IMR-90 (cell line): Measurements from ENCODE around the gene UBAC1. TPM values are rescaled to one million over a fixed set of nuclear protein-coding genes. Genes with fewer than 3 reads are reported as not detected.

ENCODE experiments used
- ATAC-seq: fragments of 200-7000 bp; cut with Tn5 transposase; 2 replicates; pipeline ENCODE4 v1.9.1; 2020; ENCODE audit warnings: low read depth, mild to moderate bottlenecking, moderate library complexity
- BruUV-seq: library from RNA; stranded (reverse); fragments of 400-500 nt; replicated peaks from 2 replicates; lab custom pipeline; 2021; lab: Mats Ljungman, UMichigan
- CTCF ChIA-PET: fragments of 300-600 bp; formaldehyde crosslinking; extraction: SDS; loops from one replicate; lab custom pipeline; 2021; ENCODE audit warnings: antibody characterized with exemption; lab: Yijun Ruan, JAX
- POLR2A ChIA-PET: fragments of 300-600 bp; sonication (Branson Sonifier 250); formaldehyde crosslinking; loops from one replicate; lab custom pipeline; 2022; ENCODE audit warnings: antibody characterized with exemption; ENCODE audit not compliant: unreplicated experiment; lab: Charles Lee
- DNase-seq: peaks from one replicate; pipeline ENCODE4 v3.0.0; 2013
- H2AFZ ChIP-seq: replicated peaks from 2 replicates; pipeline ENCODE3; 2013; ENCODE audit warnings: low read length, mild to moderate bottlenecking; ENCODE audit not compliant: poor library complexity
- H2AK5ac ChIP-seq: 2 replicates; pipeline ENCODE4 v1.6.1; 2013; ENCODE audit warnings: low read depth, low read length, inconsistent platforms
- H2AK9ac ChIP-seq: replicated peaks from 2 replicates; pipeline ENCODE3; 2013; ENCODE audit warnings: mild to moderate bottlenecking, low read depth, low read length, moderate library complexity; ENCODE audit not compliant: poor library complexity
- H2BK120ac ChIP-seq: 2 replicates; pipeline ENCODE4 v1.6.1; 2013; ENCODE audit warnings: low read depth, low read length, inconsistent platforms
- H2BK15ac ChIP-seq: 3 replicates; pipeline ENCODE4 v1.6.1; 2013; ENCODE audit warnings: low read depth, low read length, inconsistent platforms
- H2BK20ac ChIP-seq: 2 replicates; pipeline ENCODE4 v1.6.1; 2013; ENCODE audit warnings: low read depth, mild to moderate bottlenecking, inconsistent platforms, low read length, moderate library complexity
- H2BK5ac ChIP-seq: 2 replicates; pipeline ENCODE4 v1.6.1; 2013; ENCODE audit warnings: mild to moderate bottlenecking, low read depth, low read length, inconsistent platforms; ENCODE audit not compliant: poor library complexity, severe bottlenecking
- H3K14ac ChIP-seq: replicated peaks from 2 replicates; pipeline ENCODE4 v1.6.1; 2013; ENCODE audit warnings: low read depth, low read length, inconsistent platforms
- H3K18ac ChIP-seq: 2 replicates; pipeline ENCODE4 v1.6.1; 2013; ENCODE audit warnings: low read depth, low read length, control low read depth
- H3K23ac ChIP-seq: 2 replicates; pipeline ENCODE4 v1.6.1; 2013; ENCODE audit warnings: low read depth, low read length, inconsistent platforms
- H3K27ac ChIP-seq: 2 replicates; pipeline ENCODE4 v1.5.1; 2013; ENCODE audit warnings: mild to moderate bottlenecking, control low read depth, low read length; ENCODE audit not compliant: insufficient read depth
- H3K27me3 ChIP-seq: 2 replicates; pipeline ENCODE4 v1.6.1; 2013; ENCODE audit warnings: low read length; ENCODE audit not compliant: control insufficient read depth, insufficient read depth
- H3K36me3 ChIP-seq: 2 replicates; pipeline ENCODE4 v1.6.1; 2013; ENCODE audit warnings: low read length, mixed read lengths; ENCODE audit not compliant: control insufficient read depth, insufficient read depth
- H3K4ac ChIP-seq: 2 replicates; pipeline ENCODE4 v1.6.1; 2013; ENCODE audit warnings: low read depth, low read length, inconsistent platforms
- H3K4me1 ChIP-seq: 2 replicates; pipeline ENCODE4 v1.6.1; 2013; ENCODE audit warnings: low read length, mixed read lengths; ENCODE audit not compliant: control insufficient read depth, insufficient read depth
- H3K4me2 ChIP-seq: 2 replicates; pipeline ENCODE4 v1.6.1; 2013; ENCODE audit warnings: low read depth, mild to moderate bottlenecking, control low read depth, low read length, moderate library complexity
- H3K4me3 ChIP-seq: 2 replicates; pipeline ENCODE4 v1.5.1; 2013; ENCODE audit warnings: low read depth, mild to moderate bottlenecking, control low read depth, low read length, moderate library complexity; ENCODE audit not compliant: insufficient read depth
- H3K56ac ChIP-seq: 2 replicates; pipeline ENCODE4 v1.6.1; 2013; ENCODE audit warnings: low read length, inconsistent platforms; ENCODE audit not compliant: insufficient read depth; ENCODE audit errors: extremely low read depth
- H3K79me1 ChIP-seq, 2 experiments: 2 replicates each; pipeline ENCODE4 v1.6.1; 2013; ENCODE audit warnings: low read length in 2 of 2, inconsistent platforms in 1 of 2, low read depth in 1 of 2
- H3K9ac ChIP-seq: 2 replicates; pipeline ENCODE4 v1.6.1; 2013; ENCODE audit warnings: low read depth, low read length, control low read depth
- H3K9me1 ChIP-seq: 2 replicates; pipeline ENCODE4 v1.6.1; 2013; ENCODE audit warnings: low read length, inconsistent platforms; ENCODE audit not compliant: insufficient read depth
- H3K9me3 ChIP-seq: 2 replicates; pipeline ENCODE4 v1.6.1; 2013; ENCODE audit warnings: low read length; ENCODE audit not compliant: control insufficient read depth, insufficient read depth
- H4K20me1 ChIP-seq: 2 replicates; pipeline ENCODE4 v1.6.1; 2013; ENCODE audit warnings: low read length, inconsistent platforms; ENCODE audit not compliant: insufficient read depth
- H4K5ac ChIP-seq: 2 replicates; pipeline ENCODE4 v1.6.1; 2013; ENCODE audit warnings: mild to moderate bottlenecking, low read depth, low read length, control low read depth
- H4K8ac ChIP-seq, 2 experiments: 2 replicates each; pipeline ENCODE4 v1.6.1; 2013; ENCODE audit warnings: low read depth in 2 of 2, low read length in 2 of 2, control low read depth in 1 of 2, inconsistent platforms in 1 of 2
- H4K91ac ChIP-seq: 2 replicates; pipeline ENCODE4 v1.6.1; 2013; ENCODE audit warnings: low read depth, low read length, inconsistent platforms; ENCODE audit not compliant: insufficient read depth
- MAFK ChIP-seq: IDR thresholded peaks from 2 replicates; pipeline ENCODE4 v1.6.1; 2012; ENCODE audit warnings: low read depth, low read length, improper control_type of control experiment
- WGBS, 2 experiments: methylation state at CpG; one replicate each; pipeline versions ENCODE4 v1.1.5 to v1.1.7; 2013; ENCODE audit warnings: missing lambda C conversion rate in 2 of 2; ENCODE audit not compliant: insufficient read length in 1 of 2; ENCODE audit errors: extremely low coverage in 2 of 2; 5-methylcytosine and 5-hydroxymethylcytosine counted together
- dilution Hi-C: fragments of 300-500 bp; cut with HindIII; formaldehyde crosslinking; loops from one replicate; pipeline ENCODE4 v1.14.3; 2018; ENCODE audit warnings: low sequenced_read_pairs; ENCODE audit not compliant: unreplicated experiment
- in situ Hi-C: fragments of 300-500 bp; cut with MboI; formaldehyde crosslinking; loops from 3 replicates; pipeline ENCODE4 v1.14.3; 2019; ENCODE audit warnings: low sequenced_read_pairs, inconsistent platforms, mixed read lengths
- intact Hi-C: fragments of 100-400 bp; cut with micrococcal nuclease; formaldehyde crosslinking; loops from 2 replicates; pipeline ENCODE4 v1.10.0; 2022
- polyA plus RNA-seq, 3 experiments: library from polyadenylated mRNA; depleted of rRNA; stranded (reverse); fragments of >200 nt; gene quantifications; 2 replicates each; pipeline ENCODE4 v1.2.3, GENCODE V29; 2012; ENCODE audit warnings: low replicate concordance in 1 of 3
- total RNA-seq: library from RNA; depleted of rRNA; stranded (reverse); fragments of >200 nt; gene quantifications from 2 replicates; pipeline ENCODE4 v1.2.3, GENCODE V29; 2012
- TF ChIP-seq, protein P1 (sequence below): fragments of 150-350 bp; IDR thresholded peaks from 2 replicates; pipeline ENCODE4 v1.6.1; 2016; ENCODE audit warnings: low read depth, mild to moderate bottlenecking, low read length, moderate library complexity, borderline replicate concordance
- TF ChIP-seq, protein P2 (sequence below): conservative IDR thresholded peaks from 2 replicates; pipeline ENCODE4 v1.5.1; 2012; ENCODE audit warnings: mild to moderate bottlenecking, low read depth, low read length, improper control_type of control experiment

Gene UBAC1
- total and polyA plus RNA-seq, 2 of the 4 experiments (the other 2 are of a cell fraction): 25.3 to 33.9 TPM

DNA sequence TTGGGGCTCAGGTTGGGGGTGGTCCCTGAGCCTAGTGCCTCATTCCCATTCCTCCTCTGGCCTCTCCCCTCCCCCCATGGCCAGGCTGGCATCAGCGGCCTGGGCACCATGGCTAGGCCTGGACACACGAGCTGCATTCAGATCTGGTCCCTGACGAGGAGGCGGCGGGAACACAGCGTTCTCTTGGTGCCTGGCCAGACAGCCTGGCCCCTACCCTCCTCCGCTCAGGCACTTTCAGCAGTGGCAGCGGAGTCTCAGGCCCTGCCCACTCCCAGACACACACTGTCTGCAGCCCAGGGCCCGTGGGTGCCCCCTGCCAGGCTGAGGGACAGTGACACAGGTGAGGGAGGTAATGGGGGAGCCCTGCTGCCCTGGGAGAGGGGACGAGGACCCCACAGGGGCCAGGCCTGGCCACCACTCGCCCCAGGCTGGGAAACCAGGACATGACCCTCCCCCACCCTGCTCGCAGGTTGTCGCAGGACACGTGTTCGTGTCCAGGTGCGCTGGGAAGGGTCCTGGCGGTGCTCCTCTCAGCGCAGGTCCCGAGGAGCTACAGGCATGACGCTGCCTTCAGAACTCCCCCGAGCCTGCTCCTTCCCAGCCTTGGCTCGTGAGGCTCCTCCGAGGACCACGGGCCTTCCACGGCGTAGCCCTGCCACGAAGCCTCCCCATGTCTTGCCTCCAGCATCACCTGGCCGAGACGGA, 19.9 kb upstream of the UBAC1 start:
- H3K14ac ChIP-seq: no peak overlapping the region
- no peaks in the 10 kb centered on the region for H3K9me1 ChIP-seq
- no peak overlapping the region for H3K4me3 ChIP-seq
- H3K56ac ChIP-seq: no peak overlapping the region
- H3K27me3 ChIP-seq: peaks cover 22% of the 10 kb centered on the region
- no peak overlapping the region for H2AK5ac ChIP-seq
- H3K36me3 ChIP-seq: no peaks in the 10 kb centered on the region
- no peak overlapping the region for H3K18ac ChIP-seq
- H3K4me1 ChIP-seq: peaks cover 7% of the 10 kb centered on the region; the same call in 1 of the 2 replicates
- BruUV-seq: no TSS peak
- H3K23ac ChIP-seq: no peak overlapping the region
- no peaks in the 10 kb centered on the region for H3K79me1 ChIP-seq
- DNase-seq (no peak), ATAC-seq (no peak)
- no peak overlapping the region for H4K5ac ChIP-seq
- dilution Hi-C loops (no loop called here), in situ Hi-C loops (no loop called here), intact Hi-C loops (no loop called here)
- no peak overlapping the region for H4K91ac ChIP-seq
- H2BK20ac ChIP-seq: no peak overlapping the region
- H4K8ac ChIP-seq: no peak overlapping the region
- ChIA-PET CTCF (no interaction called here), POLR2A (no interaction called here)
- WGBS, 2 experiments: 95% methylated on average over 9 of the region's 29 CpGs; no CpG with 5 or more reads in 1 of the 2 experiments
- H3K9ac ChIP-seq: no peak overlapping the region
- no peaks in the 10 kb centered on the region; the same call in 1 of the 2 replicates for H4K20me1 ChIP-seq
- TF ChIP-seq MAFK: no peak
- TF ChIP-seq, protein P1, sequence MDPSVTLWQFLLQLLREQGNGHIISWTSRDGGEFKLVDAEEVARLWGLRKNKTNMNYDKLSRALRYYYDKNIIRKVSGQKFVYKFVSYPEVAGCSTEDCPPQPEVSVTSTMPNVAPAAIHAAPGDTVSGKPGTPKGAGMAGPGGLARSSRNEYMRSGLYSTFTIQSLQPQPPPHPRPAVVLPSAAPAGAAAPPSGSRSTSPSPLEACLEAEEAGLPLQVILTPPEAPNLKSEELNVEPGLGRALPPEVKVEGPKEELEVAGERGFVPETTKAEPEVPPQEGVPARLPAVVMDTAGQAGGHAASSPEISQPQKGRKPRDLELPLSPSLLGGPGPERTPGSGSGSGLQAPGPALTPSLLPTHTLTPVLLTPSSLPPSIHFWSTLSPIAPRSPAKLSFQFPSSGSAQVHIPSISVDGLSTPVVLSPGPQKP: no peak
- TF ChIP-seq, protein P2, sequence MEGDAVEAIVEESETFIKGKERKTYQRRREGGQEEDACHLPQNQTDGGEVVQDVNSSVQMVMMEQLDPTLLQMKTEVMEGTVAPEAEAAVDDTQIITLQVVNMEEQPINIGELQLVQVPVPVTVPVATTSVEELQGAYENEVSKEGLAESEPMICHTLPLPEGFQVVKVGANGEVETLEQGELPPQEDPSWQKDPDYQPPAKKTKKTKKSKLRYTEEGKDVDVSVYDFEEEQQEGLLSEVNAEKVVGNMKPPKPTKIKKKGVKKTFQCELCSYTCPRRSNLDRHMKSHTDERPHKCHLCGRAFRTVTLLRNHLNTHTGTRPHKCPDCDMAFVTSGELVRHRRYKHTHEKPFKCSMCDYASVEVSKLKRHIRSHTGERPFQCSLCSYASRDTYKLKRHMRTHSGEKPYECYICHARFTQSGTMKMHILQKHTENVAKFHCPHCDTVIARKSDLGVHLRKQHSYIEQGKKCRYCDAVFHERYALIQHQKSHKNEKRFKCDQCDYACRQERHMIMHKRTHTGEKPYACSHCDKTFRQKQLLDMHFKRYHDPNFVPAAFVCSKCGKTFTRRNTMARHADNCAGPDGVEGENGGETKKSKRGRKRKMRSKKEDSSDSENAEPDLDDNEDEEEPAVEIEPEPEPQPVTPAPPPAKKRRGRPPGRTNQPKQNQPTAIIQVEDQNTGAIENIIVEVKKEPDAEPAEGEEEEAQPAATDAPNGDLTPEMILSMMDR: no peak
- no peak overlapping the region for H2BK15ac ChIP-seq
- H3K4ac ChIP-seq: no peak overlapping the region
- H3K9me3 ChIP-seq: no peaks in the 10 kb centered on the region
- no peak overlapping the region for H3K4me2 ChIP-seq
- no peak overlapping the region for H3K27ac ChIP-seq
- no peak overlapping the region for H2BK5ac ChIP-seq
- no peak overlapping the region for H2AK9ac ChIP-seq
- H2AFZ ChIP-seq: no peak overlapping the region
- H2BK120ac ChIP-seq: no peak overlapping the region
